ENCODE measurements around the gene CCDC51. TPM values are rescaled to one million over a fixed set of nuclear protein-coding genes. Genes with fewer than 3 reads are reported as not detected.

CCDC51 gene
- total and polyA plus RNA-seq, 9 of the 15 experiments (the other 6 are each of a cell fraction or from before 2014, with no cell fraction given): 6.5 to 18.6 (median 15.7) TPM

- TF ChIP-seq, protein P1, sequence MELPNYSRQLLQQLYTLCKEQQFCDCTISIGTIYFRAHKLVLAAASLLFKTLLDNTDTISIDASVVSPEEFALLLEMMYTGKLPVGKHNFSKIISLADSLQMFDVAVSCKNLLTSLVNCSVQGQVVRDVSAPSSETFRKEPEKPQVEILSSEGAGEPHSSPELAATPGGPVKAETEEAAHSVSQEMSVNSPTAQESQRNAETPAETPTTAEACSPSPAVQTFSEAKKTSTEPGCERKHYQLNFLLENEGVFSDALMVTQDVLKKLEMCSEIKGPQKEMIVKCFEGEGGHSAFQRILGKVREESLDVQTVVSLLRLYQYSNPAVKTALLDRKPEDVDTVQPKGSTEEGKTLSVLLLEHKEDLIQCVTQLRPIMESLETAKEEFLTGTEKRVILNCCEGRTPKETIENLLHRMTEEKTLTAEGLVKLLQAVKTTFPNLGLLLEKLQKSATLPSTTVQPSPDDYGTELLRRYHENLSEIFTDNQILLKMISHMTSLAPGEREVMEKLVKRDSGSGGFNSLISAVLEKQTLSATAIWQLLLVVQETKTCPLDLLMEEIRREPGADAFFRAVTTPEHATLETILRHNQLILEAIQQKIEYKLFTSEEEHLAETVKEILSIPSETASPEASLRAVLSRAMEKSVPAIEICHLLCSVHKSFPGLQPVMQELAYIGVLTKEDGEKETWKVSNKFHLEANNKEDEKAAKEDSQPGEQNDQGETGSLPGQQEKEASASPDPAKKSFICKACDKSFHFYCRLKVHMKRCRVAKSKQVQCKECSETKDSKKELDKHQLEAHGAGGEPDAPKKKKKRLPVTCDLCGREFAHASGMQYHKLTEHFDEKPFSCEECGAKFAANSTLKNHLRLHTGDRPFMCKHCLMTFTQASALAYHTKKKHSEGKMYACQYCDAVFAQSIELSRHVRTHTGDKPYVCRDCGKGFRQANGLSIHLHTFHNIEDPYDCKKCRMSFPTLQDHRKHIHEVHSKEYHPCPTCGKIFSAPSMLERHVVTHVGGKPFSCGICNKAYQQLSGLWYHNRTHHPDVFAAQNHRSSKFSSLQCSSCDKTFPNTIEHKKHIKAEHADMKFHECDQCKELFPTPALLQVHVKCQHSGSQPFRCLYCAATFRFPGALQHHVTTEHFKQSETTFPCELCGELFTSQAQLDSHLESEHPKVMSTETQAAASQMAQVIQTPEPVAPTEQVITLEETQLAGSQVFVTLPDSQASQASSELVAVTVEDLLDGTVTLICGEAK (IDR thresholded peaks at IDR 0.05): peak; percentile 46; the same call in 1 of the 2 replicates
- TF ChIP-seq, protein P1 (CRISPR knock-in tag; IDR thresholded peaks at IDR 0.05): no peak
- no peak for TF ChIP-seq ZNF583 (CRISPR knock-in tag; IDR thresholded peaks at IDR 0.05)
- peak; percentile 7; the same call in 1 of the 2 replicates for TF ChIP-seq MGA (IDR thresholded peaks at IDR 0.05)
- TF ChIP-seq POLR2A (conservative IDR thresholded peaks at IDR 0.05): peak; percentile 88
Measured at GRCh38 chr3:48472923-48473616, 33.2 kb upstream of the CCDC51 start (continued).

Data from K562 (cell line).